Stimulated activated CD4-positive, alpha-beta T cell treated with anti-CD3 and anti-CD28 coated beads, Interleukin-15, amount 100 ng/mL, for 24 hours (primary cell): ENCODE data around the gene TGFBR1.
A peak's percentile ranks its signal among the peaks of the same experiment; 100 is the strongest.

Experiments
- DNase-seq: peaks from one replicate; pipeline ENCODE4 v3.0.0-alpha.2; 2020

Gene TGFBR1

DNA sequence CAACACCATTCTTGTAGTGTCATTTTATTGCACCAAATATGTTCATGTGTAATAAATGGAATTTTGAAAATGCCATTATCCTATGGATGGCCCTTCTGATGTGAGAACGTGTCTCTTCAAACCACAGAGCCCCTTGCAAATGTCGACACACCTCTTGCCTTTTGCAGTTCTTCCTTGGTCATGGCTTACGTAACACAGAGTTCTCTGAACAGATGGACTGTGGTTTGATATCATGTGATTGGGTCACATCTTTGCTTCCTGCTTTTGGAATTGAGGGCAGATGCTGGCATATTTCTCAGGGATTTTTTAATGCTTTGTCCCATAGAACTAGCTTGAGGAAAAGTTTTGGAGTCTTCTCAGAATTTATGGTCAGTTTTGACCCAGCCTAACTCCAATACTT lies 4.6 kb downstream of the TGFBR1 start:
- no peak for DNase-seq

DNA sequence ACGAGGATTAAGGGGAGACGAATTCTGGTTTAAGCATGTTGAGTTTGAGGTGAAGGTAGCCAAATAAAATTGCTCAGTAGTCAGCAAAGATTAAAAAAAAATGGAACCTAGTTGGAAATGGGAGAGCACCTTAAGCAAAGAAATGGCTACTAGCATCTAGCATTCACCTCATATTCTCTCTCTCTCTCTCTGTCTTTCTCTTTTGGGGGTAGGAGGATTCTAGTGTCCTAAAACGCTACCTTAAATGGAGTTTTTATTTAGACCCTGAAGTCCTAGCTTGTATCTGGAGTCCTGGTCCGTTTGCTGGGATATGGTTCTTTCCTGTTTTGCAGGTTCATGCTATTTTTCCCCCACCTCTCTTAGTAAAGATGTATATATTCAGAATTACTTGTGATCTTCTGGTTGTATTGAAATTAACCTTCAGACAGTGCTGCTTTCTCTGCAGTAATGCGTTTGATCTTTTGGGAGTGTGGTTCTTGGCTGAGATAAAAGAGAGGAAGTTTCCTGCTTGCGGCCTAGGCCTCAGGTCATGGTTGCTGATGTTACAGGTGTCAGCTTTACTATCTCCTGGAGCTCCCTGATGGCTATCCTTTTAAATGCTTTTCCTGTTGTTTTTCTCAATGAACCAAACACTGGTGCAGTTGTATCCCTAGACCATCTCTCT lies 8.0 kb downstream of the TGFBR1 start:
- peak; percentile 17 for DNase-seq

DNA sequence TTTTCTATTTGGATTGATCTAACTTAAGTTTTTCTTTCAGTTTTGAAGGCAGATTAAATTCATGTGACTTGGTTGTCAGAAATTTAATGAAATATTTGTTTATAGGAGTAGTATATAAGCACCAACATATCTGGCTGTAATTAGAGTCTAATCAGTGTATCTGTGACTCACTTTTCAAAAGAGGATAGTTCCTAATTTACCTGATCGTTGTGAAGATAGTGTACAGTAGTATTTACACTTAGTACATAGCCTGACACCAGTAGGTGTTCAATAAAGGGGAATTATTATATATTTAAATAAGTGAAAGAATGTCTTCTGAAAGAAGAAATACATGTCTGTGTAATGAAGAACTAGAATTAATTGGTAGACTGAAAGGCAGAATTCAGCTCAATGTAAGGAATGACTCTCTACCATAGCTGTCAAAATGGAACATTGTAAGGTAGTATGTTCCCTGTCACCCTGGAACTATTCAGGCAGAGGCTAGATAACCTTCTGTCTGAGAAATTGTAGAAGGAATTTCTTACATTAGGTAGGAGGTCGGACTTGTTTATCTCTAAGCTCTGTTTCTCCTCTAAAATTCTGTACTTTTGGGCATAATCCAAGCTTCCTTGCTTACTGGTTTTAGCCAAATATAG lies 8.6 kb downstream of the TGFBR1 start:
- DNase-seq = no peak

DNA sequence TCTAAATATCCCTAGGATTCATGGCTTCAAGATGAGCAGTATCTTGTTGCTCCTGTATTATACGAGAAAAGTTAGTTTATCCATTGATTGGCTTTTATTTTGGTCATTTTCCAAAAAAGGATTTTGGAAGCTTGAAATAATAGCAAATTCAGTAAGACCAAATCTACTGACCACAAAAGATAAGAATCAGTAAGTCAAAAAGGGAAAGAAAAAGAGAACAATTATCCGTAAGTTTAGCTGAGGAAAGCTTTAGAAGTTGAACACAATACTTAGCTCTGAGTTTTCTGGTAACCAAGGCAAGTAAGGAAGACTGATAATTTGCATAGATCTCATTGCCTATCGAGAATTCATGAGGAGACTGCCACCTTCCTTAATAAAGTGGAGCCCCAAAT lies 9.1 kb downstream of the TGFBR1 start:
- DNase-seq = no peak

DNA sequence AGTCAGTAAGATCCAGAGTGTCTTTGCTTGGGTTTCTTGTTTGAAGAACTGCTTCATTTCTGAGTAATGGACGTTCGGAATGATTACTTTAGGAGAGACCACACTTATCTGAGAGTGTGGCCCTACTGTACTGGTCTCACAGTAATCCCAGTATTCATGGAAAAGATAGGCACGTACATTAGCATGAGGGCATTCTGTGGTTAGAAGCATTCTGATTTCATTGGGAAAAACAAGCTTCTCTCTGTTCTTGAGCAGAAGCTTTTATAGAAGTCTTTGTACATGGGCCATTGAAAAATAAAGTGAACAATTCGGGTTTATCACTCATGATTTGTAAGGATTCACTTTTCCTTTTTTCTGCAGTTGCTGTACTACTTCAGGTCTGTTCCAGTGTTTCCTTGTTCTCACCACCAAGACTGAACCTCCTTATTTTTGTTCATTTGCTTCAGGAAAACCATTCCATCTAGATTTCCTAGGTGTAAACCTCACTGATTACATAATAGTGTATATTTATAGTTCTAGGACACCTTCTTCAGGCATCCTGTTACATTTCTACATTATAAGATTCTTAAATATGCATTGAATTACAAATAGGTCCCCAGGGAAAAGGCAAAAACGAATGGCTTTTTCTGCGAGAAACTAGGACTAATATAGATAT lies 10.1 kb downstream of the TGFBR1 start:
- no peak for DNase-seq

DNA sequence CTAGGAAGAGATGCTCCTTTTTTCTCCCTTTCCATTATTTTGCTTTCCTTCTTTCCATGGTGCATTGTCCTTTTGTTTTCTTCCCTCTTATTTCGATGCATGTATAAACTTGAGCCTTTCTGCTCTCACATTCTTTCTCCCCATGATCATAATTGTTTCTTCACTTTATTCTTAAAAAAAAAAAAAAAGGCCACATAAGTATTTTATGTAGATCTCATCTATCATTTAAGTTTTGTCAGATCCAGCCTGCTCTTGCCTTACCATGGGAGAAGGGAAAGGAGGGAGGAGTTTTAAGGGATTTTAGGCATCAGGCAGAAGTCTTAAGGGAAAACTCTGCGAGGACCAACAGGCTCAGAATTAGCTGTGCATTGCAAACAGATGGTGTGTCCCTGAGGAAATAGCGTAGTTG lies 11.1 kb downstream of the TGFBR1 start:
- DNase-seq = no peak

DNA sequence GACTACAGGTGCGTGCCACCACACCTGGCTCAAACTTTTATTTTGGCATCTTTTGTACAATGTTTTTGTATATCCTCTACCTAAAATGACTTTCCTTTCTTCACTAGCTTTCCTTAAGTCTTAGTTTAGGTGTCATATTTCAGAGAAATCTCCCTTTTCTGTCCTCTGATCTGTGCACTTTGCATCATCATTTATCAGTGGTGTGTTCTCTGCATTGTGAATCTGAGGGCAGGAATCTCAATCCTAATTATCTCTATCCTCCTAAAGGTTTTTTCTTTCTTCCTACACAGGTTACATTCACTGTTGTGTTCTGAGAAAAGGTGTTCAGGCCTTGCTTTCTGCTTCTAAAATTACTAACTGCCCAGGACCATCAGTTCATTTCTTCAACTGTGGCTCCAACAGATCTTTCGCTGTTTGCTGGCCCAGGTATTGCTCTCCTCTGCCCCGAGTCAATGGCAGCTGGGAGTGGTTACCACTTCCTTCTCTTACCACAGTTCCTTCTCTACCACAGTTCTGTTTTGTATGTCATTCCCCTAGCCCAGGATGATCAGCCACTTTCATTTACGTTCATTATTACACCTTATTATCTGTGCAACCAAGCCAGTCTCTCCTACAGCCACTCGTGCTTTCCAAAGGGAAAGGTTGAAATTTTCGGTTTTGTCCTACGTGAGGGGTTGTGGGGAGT lies 14.0 kb downstream of the TGFBR1 start:
- DNase-seq = peak; percentile 63

DNA sequence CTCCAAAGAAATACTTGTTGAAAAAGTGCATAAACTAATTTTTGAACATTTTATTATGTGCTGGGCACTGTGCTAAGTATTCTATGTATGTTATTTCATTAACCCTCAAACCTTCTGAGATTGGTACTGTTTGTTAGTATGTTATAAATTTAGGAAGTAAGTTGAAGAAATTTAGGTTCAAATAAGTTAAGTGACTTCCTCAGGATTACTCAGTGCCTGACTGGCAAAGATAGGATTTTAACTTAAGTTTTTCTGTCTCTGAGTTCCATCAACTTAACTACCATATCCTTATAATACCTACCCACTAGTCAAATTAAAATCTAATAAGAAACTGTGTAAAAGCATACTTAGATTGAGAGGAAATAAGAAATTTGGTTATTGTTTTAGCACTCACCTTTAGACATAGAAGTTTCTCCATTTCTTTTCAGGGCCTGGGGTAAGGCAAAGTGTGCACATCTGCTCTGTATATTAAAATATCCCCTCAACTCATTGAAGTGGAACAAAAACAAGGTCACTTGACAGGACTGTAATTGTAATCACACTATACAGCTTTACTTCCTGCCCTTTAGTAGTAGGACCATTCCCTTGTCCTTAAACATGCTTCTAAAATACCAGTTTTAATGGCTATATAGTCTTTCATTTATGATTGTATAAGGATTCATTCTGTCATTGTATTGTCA lies 15.2 kb downstream of the TGFBR1 start:
- no peak for DNase-seq

DNA sequence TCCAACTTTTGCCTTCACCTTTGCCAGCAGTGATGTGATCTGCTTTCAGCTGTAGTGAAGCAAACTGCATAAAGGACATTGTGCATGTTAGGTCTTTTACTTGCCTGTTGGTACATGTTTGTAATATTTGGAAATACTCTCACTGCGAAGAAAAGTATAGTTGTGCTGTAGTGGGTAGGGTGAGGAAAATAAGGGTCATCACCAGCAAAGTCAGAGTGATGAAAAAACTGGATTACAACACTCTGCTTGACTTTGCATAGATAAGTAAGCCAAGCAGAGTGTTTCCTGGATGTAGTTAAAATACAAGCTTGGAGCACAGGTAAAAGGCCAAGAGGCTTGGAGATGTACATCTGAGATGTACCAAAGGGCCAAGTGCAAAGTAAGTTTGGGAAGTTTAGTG lies 16.7 kb downstream of the TGFBR1 start:
- DNase-seq = no peak

DNA sequence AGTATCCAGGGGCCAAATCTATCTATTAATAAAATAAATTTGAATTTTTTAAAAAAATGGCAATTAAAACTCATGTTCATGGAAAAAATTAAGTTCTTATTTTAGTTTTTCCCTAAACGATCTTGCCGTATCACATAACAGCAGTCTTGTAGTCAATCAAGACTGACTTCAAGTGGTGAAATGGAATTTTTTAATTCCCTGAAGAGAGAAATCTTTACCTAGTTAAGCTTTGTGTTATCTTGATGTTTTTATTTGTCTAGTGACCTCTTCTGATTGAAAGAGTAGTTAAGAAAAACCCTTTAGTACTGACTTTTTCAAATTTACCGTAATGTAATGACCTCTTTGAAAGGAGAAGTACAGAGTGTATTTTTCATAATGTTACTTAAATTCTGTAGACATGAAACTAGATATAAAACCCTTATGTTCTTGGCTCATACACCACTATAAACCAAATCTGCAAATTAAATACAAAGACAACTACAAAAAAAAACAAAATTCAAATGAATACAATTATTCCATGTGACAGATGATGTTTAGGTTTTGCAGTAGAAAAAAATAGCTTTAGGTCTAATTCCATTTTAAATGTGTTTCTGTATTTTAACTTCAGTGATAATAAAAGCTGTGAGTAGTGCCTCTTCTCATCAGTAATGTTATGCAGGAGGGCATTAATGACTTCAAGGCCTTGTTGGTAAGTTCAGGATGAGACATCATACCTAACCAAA lies 19.8 kb downstream of the TGFBR1 start:
- no peak for DNase-seq

DNA sequence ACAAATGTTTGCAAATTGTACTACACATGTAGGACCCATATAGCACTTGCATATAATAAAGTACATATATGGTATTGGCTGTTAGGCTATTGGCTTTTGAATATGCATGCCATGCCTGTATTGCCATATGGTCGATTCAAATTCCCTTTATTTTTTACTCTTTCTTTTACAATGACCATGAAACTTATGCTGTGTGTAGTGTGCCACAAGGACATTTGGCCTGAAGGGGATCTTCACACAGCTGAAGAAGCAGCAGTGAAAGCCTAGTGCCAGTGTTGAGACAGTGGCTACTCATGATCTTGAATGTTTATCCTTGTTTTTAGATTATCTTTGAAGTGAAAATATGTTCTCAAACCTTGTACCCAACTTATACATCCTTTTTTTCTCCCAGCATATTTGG lies 20.5 kb downstream of the TGFBR1 start:
- DNase-seq = no peak

DNA sequence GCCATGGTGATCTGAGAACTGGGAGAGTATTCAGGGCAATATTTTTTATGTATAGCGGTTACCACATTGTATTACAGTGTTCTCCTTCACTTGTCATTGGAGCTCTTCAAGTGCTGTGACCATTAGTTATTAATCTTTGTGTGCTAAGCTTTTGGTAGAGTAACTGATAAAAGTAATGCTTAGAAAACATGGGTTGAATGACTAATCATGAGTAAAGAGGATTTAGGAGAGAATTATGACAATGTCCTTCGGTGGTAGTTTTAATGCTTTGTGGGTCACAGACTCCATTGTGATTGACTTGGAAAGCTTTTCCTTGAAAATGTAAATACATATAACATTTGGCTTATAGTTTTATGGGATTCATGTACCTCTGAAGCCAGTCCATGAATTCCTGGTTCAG lies 21.4 kb downstream of the TGFBR1 start:
- DNase-seq = no peak

DNA sequence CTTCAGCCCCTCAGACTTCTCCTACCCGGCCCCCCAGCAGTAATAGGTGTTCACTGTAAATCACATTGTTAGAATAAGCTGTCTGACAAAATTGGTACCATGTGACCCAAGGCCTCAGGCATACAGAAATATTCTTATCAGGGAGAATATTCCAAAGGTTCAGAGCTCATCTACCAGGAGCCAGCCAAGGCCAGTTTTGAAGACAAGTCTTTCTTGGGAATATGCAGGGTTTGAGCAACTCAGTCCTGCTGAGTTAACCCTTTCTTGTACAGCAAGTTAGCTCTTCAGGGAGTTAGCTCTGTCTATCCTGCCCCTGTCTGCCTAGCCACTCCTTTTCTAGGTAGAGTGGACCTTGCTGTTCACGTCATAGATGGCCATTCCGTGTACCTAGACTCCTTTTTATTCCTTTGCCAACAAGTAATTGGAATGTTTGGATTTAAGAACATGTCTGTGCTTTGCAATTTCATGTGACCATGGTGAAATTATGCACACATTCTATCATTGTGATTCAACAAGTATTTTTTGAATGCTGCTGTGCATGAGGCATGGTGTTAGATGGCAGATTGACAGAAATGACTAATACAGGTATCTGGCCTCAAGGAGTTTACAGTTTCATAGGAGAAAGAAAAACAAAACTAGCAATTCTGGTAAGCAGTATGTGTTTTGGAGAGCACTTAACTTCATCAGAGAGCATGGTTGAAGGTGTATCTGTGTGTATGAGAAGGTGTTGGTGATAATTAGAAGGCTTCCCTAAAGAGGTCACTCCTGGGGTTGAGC lies 22.6 kb downstream of the TGFBR1 start:
- no peak for DNase-seq

DNA sequence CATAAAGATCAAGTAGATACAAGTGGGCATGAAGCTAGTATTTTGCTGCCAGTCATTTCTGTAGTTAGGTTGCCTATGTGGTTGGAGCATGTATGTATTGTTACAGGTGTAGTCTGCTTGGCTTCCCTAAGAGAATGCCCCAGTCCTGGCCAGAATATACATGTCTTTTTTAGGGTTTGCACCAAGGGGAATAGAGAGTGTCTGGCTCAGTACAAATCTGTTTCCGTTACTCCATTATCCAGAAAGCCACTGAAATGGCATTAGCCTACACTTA lies 23.2 kb downstream of the TGFBR1 start:
- DNase-seq = no peak

DNA sequence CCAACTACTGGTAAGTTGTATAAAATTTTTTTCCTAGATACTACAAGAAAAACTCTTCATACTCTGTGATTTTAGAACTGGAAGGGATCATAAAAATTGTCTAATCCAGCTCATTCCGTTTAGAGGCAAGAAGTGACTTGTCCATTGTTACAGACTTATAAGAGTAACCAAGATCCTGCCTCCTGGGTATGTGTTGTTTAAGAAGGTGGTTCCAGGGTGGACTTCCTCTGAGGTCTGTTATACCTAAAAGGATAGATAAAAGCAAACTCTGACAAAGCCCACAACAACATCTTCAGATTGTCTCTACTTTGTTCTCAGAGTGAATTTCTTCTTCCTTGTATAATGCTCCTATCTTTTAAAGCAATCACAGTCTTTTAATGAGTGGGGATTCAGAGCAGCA lies 24.2 kb downstream of the TGFBR1 start:
- DNase-seq = no peak

DNA sequence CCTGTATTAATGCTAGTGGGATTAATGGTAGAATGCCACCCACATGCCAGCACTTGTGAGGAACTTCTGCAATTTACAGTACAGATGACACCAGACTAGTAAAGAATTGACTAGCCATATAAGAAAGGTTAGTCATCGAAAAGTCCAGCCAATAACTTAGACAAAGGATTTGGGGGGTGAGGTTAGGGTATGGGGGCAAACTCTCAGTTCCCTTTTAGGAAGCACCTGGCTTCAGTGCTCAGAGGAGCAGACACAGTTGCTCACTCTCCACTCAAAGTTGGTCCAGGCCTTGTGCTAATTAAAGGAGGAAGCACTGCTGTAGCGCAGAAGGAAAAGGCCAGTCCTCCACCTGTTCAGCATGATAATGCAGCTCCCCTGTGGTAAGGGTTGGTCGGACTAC lies 25.2 kb downstream of the TGFBR1 start:
- DNase-seq = no peak

DNA sequence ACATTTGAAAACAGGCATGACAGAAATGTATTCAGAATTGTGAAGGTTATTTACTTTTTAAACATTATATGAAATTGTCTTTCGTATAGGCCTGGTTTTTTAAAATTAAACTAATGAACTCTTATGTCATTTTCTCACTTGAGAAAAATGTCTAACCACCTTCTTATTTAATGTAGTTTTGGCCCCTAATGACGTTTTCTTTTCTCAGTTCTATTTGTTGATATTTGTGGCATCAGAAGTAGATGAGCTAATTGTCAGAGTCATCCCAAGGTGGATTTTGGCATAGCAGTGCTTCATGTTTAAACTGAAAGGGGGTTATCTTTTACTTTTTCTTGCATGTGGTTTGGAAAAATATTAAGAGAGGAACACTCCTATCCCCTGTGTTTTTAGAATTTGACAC lies 28.2 kb downstream of the TGFBR1 start:
- DNase-seq = no peak

DNA sequence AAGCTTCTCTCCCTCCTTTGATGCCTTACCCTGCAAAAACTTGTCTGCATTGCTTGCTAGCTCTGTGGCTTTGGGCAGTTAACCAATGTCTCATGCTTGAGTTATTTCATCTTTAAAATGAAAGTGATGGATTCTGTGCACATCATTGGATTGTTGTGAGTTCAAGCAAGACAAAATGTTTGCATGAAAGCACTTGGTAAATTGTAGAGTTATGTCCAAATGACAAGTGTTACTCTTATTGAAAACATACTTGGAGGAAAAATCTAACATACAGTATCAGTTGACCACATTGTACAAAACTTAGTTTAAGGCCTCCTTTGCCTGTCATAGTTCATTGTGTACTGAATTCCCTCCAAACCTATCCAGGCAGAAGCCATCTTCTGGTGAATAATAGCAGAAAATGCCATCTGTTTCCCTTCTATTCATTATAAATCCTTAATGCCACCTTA lies 30.0 kb downstream of the TGFBR1 start:
- no peak for DNase-seq

DNA sequence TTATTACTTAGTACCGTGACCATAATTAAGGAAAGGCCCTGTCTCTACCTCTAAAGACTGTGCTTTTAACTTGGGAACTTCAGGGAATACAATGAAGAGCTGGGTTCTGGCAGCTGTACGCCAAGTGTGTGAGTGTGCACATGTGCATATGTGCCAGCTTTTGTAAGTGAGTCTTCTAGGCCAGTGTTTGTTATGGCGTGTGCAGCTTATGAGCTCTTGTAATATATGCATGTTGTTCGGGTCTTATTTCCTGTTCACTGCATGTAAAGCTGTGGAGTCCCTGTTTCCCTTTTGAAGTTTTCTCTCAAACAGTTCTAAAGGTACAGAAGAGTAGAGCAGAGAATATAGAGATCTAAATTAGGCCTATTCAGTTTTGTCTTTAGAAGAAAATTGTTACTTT lies 30.5 kb downstream of the TGFBR1 start:
- no peak for DNase-seq

DNA sequence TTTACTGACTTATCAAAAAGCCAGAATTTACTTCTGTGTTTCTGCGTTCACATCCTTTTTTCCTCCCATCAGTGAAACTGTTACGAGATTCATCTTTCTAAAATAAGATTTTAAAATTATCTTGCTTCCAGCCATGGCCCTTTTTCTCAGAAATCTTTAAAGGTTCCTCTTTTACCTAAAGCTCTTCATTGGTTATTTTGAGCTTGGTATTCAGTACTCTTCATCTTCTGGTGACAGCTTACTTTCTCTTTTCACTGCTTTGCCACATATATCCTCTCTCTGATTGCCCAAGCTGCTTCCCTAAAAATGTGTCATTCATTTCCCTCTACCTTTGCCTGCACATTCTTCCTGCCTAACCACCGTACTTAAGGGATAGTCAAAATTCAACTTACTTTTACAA lies 32.3 kb downstream of the TGFBR1 start:
- DNase-seq = no peak

DNA sequence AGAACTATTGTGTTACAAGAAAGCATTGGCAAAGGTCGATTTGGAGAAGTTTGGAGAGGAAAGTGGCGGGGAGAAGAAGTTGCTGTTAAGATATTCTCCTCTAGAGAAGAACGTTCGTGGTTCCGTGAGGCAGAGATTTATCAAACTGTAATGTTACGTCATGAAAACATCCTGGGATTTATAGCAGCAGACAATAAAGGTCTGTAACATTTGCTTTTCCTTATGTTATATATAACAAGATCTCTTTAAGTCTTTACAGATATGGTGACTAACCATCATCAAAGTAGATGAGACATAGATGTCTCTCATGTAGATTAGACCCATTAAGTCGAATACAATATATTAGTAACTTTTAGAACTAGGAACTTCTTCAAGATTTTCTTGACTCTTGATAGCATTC lies 33.0 kb downstream of the TGFBR1 start:
- DNase-seq = no peak
